GM19193 (cell line): ENCODE results near the gene FAM131C.

Source experiments
- POLR2A ChIP-seq: IDR thresholded peaks from 4 replicates; pipeline ENCODE4 v1.6.1; 2011; ENCODE audit not compliant: insufficient read depth, insufficient read length; ENCODE audit errors: extremely low read depth

Gene FAM131C

GRCh38 chr1:16032388-16033102, 40.9 kb downstream of the FAM131C start:
- TF ChIP-seq POLR2A, result no peak

DNA sequence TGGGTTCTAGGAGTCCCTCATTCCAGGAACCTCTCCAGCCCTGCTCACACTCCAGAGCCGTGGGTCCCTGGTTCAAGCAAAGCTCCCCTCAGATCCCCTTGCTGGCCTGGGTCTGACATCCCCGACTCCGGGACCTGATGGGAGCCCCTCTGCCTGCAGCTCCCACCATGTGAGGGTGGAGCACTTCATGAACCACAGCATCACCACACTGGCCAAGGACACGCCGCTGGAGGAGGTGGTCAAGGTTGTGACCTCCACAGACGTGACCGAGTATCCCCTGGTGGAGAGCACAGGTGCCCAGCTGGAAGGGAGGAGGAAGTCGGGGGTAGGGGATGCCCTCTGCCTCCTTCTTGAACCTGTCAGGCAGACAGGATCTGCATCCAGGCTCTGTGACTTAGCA, 41.9 kb downstream of the FAM131C start:
- no peak for TF ChIP-seq POLR2A

GRCh38 chr1:16029288-16029687, 44.2 kb downstream of the FAM131C start:
- no peak for TF ChIP-seq POLR2A

- no peak for TF ChIP-seq POLR2A
Measured at GRCh38 chr1:16028237-16029002, 45.0 kb downstream of the FAM131C start.

DNA sequence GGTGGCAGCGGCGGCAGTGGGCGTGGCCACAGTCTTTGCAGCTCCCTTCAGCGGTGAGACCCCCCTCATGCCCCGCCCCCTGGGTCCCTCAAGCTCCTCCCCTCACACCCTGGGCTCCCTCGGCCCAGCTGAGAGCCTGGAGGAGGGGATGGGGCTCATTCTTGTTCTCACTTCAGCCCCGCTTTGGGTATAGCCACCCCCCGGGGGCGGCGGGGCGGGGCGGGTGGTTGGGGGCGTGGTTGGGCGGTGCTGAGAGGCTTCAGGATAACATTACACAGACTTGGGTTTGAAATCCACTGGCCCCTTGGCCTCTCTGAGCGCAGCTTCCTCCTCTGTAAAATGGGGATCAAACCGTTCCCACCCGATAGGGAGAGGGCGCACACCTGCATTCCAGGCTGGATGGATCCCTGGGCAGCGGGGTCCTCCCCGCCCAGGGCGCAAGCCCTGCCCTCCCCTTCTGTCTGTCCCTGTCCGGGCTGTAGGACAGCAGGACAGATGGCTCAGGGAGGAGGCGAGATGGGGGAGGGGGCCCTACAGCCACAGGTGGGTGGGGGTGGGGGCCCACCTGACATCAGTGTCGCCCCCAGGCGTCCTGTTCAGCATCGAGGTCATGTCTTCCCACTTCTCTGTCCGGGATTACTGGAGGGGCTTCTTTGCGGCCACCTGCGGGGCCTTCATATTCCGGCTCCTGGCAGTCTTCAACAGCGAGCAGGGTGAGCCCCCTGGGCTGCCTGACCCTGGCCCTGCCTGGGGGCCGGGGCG, 46.5 kb downstream of the FAM131C start:
- no peak for TF ChIP-seq POLR2A

DNA sequence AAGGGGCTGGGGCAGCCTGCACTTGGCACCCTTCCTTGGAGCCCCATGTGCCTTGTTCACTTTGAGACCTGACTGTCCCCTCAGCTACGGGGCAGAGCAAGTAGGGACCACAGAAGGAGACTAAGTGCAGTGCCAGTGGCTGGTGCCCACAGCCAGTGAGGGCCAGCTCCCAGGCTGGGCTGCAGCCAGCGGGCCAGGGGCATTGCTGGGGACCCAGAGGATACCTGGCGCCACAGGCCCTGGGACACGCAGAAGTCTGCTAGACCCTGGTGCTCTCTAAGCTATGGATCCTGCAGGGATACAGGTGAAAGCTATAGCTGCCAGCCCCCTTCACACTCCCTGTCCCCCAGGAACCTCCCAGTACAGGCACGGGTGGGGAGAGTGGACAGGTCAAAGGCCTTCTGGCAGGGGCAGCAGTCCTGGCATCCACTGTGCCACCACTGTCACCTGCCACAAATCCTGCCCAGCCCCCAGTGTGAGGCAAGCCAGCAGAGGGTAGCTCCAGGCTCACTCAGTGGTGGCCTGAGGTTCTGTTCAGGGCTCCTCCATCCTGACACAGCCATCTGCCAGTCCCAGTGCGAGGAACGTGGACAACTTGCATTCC, 50.3 kb downstream of the FAM131C start:
- no peak for TF ChIP-seq POLR2A

GRCh38 chr1:16022393-16022792, 51.1 kb downstream of the FAM131C start:
- no peak for TF ChIP-seq POLR2A

GRCh38 chr1:16021681-16022080, 51.8 kb downstream of the FAM131C start, which contains the start of gene CLCNKA:
TSS of gene CLCNKA (plus strand) at chr1:16022036. CDS start at chr1:16022620, 584 bp downstream.
- no peak for TF ChIP-seq POLR2A

DNA sequence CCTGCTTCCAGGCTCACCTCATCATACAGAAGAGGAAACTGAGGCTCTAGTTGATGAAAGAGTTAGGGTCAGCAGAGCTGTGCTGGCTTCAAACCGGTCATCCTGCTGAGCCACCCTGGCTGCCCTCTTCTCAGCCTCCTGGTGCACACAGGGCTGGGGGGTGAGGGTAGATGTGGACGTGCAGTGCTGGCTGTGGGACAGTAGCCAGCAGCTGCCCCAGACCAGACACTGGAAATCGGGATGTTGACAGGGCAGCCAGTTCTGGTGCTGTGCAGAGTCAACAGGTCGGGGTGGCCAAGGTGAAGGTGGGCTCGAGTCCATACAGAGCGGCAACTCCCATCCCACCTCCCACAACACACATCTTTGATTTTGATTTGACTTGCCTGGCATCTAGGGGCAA, 53.1 kb downstream of the FAM131C start:
- no peak for TF ChIP-seq POLR2A

DNA sequence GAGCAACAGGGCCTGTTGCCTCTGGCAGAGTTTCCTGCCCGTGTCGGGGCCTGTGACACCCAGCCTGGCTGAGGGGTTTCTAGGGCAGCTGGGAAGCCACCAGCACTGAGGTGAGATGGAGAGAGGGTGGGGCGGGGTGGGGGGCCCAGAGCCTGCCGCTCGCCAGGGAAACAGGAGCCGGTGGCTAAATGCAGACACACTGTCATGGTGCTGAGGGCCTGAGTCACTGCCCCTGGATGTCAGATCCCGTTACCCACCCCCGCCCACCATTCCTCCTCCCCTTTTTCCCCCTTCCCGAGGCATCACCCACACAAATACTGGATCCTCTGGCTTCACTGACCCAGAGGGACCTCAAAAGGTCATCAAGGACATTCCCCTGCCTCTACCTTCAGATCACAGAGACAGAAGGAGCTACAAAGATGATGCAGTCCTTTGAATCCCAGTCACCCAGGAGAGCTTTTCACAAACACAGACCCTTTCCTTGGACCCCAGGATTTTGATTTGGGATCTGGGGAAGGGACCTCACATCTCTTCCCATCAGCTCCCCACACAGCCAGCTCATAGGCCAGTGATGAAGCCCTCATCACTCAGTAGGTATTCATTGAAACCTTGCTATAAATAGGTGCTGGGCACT, 53.7 kb downstream of the FAM131C start:
- TF ChIP-seq POLR2A, result no peak

GRCh38 chr1:16018749-16019643, 54.5 kb downstream of the FAM131C start:
- no peak for TF ChIP-seq POLR2A

DNA sequence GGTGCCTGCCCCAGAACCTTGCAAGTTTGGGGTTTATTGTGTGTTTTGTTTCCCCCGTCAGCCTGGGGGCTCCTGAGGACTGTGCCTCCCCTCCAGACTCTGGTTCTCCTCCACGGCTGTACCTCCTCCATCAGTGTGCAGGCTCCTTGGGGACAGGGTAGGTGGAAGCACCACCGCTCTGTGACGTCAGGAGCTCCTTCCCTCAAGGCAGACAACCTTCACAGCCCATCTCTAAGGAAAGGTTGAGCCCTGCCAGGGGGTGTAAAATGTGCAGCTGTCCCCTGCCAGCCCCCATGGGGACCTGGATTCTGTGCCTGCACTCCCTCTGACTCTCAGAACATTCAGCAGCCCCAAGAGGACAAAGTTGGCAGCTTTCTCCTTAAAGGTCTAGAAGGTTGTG, 55.1 kb downstream of the FAM131C start:
- no peak for TF ChIP-seq POLR2A

DNA sequence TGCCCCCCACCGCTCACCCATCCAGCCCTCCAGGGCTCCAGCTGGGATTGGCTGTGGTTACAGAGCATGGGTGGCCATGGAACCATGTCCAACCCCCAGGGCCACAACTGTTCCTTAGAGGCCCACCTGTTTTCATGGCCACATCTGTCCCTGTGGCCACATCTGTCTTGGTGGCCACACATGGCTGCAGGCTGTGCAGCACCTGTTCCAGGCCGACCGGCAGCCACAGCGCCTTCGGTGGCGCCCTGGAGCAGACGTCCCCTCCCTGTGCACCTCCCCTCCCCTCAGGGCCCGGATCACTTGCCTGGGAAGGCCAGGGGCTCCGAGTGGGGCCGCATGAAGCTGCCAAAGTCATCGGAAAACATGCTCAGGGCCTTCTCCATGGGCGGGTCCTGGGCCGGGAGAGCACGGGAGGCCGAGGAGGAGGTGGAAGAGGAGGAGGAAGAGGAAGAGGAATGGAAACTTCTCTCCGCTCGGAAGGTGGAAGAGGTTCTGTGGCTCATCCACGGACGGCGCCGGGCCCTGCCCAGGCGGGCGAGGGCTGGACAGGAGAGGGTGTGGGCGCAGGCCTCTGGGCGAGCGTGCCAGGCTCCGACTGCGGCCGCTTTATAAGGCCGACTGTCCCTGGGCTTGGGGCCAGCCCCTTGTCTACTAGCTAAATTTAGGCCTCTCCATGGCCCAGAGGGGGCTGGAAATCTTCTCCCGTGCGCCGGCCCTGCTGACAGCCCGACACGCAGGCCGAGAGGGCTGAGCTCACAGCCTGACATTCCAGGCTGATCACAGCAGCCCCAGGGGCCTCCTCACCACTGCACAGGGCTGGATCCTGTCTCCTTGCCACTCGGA, 55.8 kb downstream of the FAM131C start, which contains the start of gene HSPB7:
Gene HSPB7, minus strand, starts transcription at position 583 of the 843 bp plus-strand sequence. Its CDS starts 80 bp downstream, at position 503.
- TF ChIP-seq POLR2A, result no peak
